Sigmoid colon (tissue), 4 donors: ENCODE data around the gene NHERF2.

ENCODE experiments used
- CTCF ChIP-seq, 4 experiments: fragments of 450-650 bp in 3 of 4; fragments of 200-600 bp in 1 of 4; IDR thresholded peaks; one replicate each; pipeline ENCODE4 v1.5.1; 2016 to 2019; ENCODE audit warnings: antibody characterized with exemption in 4 of 4, mild to moderate bottlenecking in 3 of 4, moderate library complexity in 2 of 4
- POLR2A ChIP-seq, 2 donors: fragments of 450-650 bp; IDR thresholded peaks; one replicate each; pipeline ENCODE4 v1.6.1; 2016; ENCODE audit warnings: antibody characterized with exemption in 2 of 2, mild to moderate bottlenecking in 2 of 2, moderate library complexity in 2 of 2
- POLR2AphosphoS5 ChIP-seq, 4 donors: sonication (generic); formaldehyde crosslinking; IDR thresholded peaks; one replicate each; pipeline ENCODE4 v1.6.1; 2017; ENCODE audit warnings: antibody characterized with exemption in 4 of 4

GRCh38 chr16:2079991-2080390 is 53.3 kb downstream of the NHERF2 start:
- no peak for TF ChIP-seq CTCF (IDR thresholded peaks at IDR 0.05)
- TF ChIP-seq POLR2A (IDR thresholded peaks at IDR 0.05) = no peak
- TF ChIP-seq POLR2AphosphoS5 (IDR thresholded peaks at IDR 0.05) = no peak
